Upper lobe of left lung (tissue), 6 donors: ENCODE data around the gene CHCHD4. TPM values are rescaled to one million over a fixed set of nuclear protein-coding genes. Genes with fewer than 3 reads are reported as not detected.

Experiments
- ATAC-seq, 2 donors: fragments of 200-7000 bp; cut with Tn5 transposase; one replicate each; pipeline ENCODE4 v1.9.1; 2022; ENCODE audit warnings: mild to moderate bottlenecking in 2 of 2, moderate library complexity in 2 of 2; ENCODE audit not compliant: low FRiP score in 2 of 2
- DNase-seq, 2 donors: peaks; one replicate each; pipeline ENCODE4 v3.0.0-alpha.2; 2019 to 2020
- H3K27ac ChIP-seq, 4 donors: fragments of 200-600 bp; sonication (generic); one replicate each; pipeline ENCODE4 v1.5.1; 2016 to 2019
- H3K27me3 ChIP-seq, 4 donors: fragments of 200-600 bp; sonication (generic); one replicate each; pipeline ENCODE4 v1.5.1; 2017 to 2019
- H3K36me3 ChIP-seq, 4 donors: fragments of 200-600 bp; sonication (generic); one replicate each; pipeline ENCODE4 v1.5.1; 2016 to 2019
- H3K4me1 ChIP-seq, 4 donors: fragments of 200-600 bp; sonication (generic); one replicate each; pipeline ENCODE4 v1.5.1; 2018 to 2019
- H3K4me3 ChIP-seq, 4 donors: fragments of 200-600 bp; sonication (generic); one replicate each; pipeline ENCODE4 v1.5.1; 2017 to 2019; ENCODE audit warnings: mild to moderate bottlenecking in 2 of 4, moderate library complexity in 1 of 4
- H3K9me3 ChIP-seq, 4 donors: fragments of 200-600 bp; sonication (generic); one replicate each; pipeline ENCODE4 v1.5.1; 2018 to 2019
- CTCF ChIP-seq, 6 experiments: fragments of 450-650 bp in 4 of 6; fragments of 200-600 bp in 2 of 6; sonication (generic) in 2 of 6; IDR thresholded peaks; one replicate each; pipeline ENCODE4 v1.5.1; 2016 to 2019; ENCODE audit warnings: antibody characterized with exemption in 6 of 6
- EP300 ChIP-seq, 4 donors: sonication (generic); formaldehyde crosslinking; IDR thresholded peaks; one replicate each; pipeline ENCODE4 v1.5.1; 2017; ENCODE audit warnings: antibody characterized with exemption in 4 of 4, control low read depth in 2 of 4
- POLR2A ChIP-seq, 4 donors: fragments of 450-650 bp; IDR thresholded peaks; one replicate each; pipeline ENCODE4 v1.5.1; 2016 to 2017; ENCODE audit warnings: antibody characterized with exemption in 4 of 4, mild to moderate bottlenecking in 2 of 4
- POLR2AphosphoS5 ChIP-seq, 2 donors: sonication (generic); formaldehyde crosslinking; IDR thresholded peaks; one replicate each; pipeline ENCODE4 v1.5.1; 2017; ENCODE audit warnings: antibody characterized with exemption in 2 of 2
- WGBS, 2 donors: methylation state at CpG; one replicate each; pipeline ENCODE4 v1.1.5; 2017 to 2018; 5-methylcytosine and 5-hydroxymethylcytosine counted together
- total RNA-seq, 6 donors: library from RNA; depleted of rRNA in 4 of 6; stranded (reverse); fragments of >200 nt in 4 of 6; gene quantifications; one replicate each; pipeline versions ENCODE4 v1.1.0 to v1.2.1, GENCODE V29; 2016 to 2021
- donor health status: DM: no; HTN: no; CAD: no; lungs with moderate emphysema.
- donor health status: DM: no; HTN: yes; CAD: no; lungs with severe emphysema.

Gene CHCHD4
- total RNA-seq, 6 donors from 2014 or later: 2.1 to 13.2 (median 10.5) TPM

- Histone ChIP-seq H3K9me3 (no peaks in the 10 kb centered on the region), H3K4me3 (no peak overlapping the region), H3K4me1 (peaks cover 32 to 40% (median 32%) of the 10 kb centered on the region in 4 donors), H3K27ac (peak overlapping the region in 3 of 4 donors; percentile 90 to 98 (median 94)), H3K36me3 (peaks cover 25 to 47% (median 36%) of the 10 kb centered on the region in 4 donors), H3K27me3 (no peaks in the 10 kb centered on the region)
- ATAC-seq: no peak
- DNase-seq: no peak
- WGBS, 2 donors: 90 to 92% methylated on average over 9 to 12 of the region's 12 CpGs
- TF ChIP-seq CTCF (IDR thresholded peaks at IDR 0.05) (no peak), EP300 (IDR thresholded peaks at IDR 0.05) (no peak), POLR2AphosphoS5 (IDR thresholded peaks at IDR 0.05) (no peak), POLR2A (IDR thresholded peaks at IDR 0.05) (no peak)
These were observed 3.0 kb upstream of the CHCHD4 start for GRCh38 chr3:14127516-14128161.

GRCh38 chr3:14126887-14127505 lies 2.3 kb upstream of the CHCHD4 start:
- H3K27me3 ChIP-seq: no peaks in the 10 kb centered on the region
- H3K27ac ChIP-seq: peak overlapping the region; percentile 90 to 98 (median 96)
- peaks cover 32 to 46% (median 32%) of the 10 kb centered on the region in 4 donors for H3K4me1 ChIP-seq
- peak overlapping the region in 1 of 4 donors; percentile 84 for H3K4me3 ChIP-seq
- 72 to 82% methylated on average over 5 of the region's 5 CpGs for WGBS, 2 donors
- H3K9me3 ChIP-seq: no peaks in the 10 kb centered on the region
- TF ChIP-seq CTCF (IDR thresholded peaks at IDR 0.05): no peak
- no peak for TF ChIP-seq POLR2A (IDR thresholded peaks at IDR 0.05)
- TF ChIP-seq EP300 (IDR thresholded peaks at IDR 0.05): no peak
- TF ChIP-seq POLR2AphosphoS5 (IDR thresholded peaks at IDR 0.05): no peak
- ATAC-seq: no peak
- peaks cover 18 to 41% (median 30%) of the 10 kb centered on the region in 4 donors for H3K36me3 ChIP-seq
- DNase-seq: no peak

GRCh38 chr3:14126017-14126886 lies 1.6 kb upstream of the CHCHD4 start:
- Histone ChIP-seq H3K27ac (peak overlapping the region; percentile 90 to 98 (median 96)), H3K27me3 (no peaks in the 10 kb centered on the region), H3K9me3 (no peaks in the 10 kb centered on the region), H3K36me3 (peaks cover 13 to 34% (median 23%) of the 10 kb centered on the region in 4 donors), H3K4me3 (peak overlapping the region; percentile 74 to 99 (median 80)), H3K4me1 (peaks cover 32 to 46% (median 32%) of the 10 kb centered on the region in 4 donors)
- 44 to 54% methylated on average over 11 of the region's 11 CpGs for WGBS, 2 donors
- ATAC-seq: no peak
- peak in 1 of 2 donors; percentile 24 for TF ChIP-seq POLR2AphosphoS5 (IDR thresholded peaks at IDR 0.05)
- peak in 3 of 4 donors; percentile 27 to 75 (median 60) for TF ChIP-seq EP300 (IDR thresholded peaks at IDR 0.05)
- no peak for TF ChIP-seq CTCF (IDR thresholded peaks at IDR 0.05)
- DNase-seq: no peak

- H3K27ac ChIP-seq: peak overlapping the region; percentile 90 to 98 (median 96)
- H3K4me1 ChIP-seq: peaks cover 32 to 46% (median 32%) of the 10 kb centered on the region in 4 donors
- ATAC-seq: peak; percentile 75 to 93
- H3K27me3 ChIP-seq: no peaks in the 10 kb centered on the region
- H3K4me3 ChIP-seq: peak overlapping the region; percentile 74 to 99 (median 80)
- TF ChIP-seq CTCF (IDR thresholded peaks at IDR 0.05) (no peak), POLR2A (IDR thresholded peaks at IDR 0.05) (peak in 3 of 4 donors; percentile 53 to 67 (median 63)), EP300 (IDR thresholded peaks at IDR 0.05) (no peak), POLR2AphosphoS5 (IDR thresholded peaks at IDR 0.05) (peak; percentile 29 to 65)
- 0 to 1% methylated on average over 22 to 43 of the region's 44 CpGs for WGBS, 2 donors
- DNase-seq: peak in 1 of 2 donors; percentile 92
- peaks cover 6 to 27% (median 14%) of the 10 kb centered on the region in 4 donors for H3K36me3 ChIP-seq
- no peaks in the 10 kb centered on the region for H3K9me3 ChIP-seq
These were observed 735 bp upstream of the CHCHD4 start for GRCh38 chr3:14125193-14126016.
